K562 (cell line): Measurements from ENCODE around the gene SLC30A10. TPM values are rescaled to one million over a fixed set of nuclear protein-coding genes. Genes with fewer than 3 reads are reported as not detected.

Source experiments
- ARID2 ChIP-seq: fragments of 450-650 bp; IDR thresholded peaks from 2 replicates; pipeline ENCODE4 v1.6.1; 2017; ENCODE audit warnings: antibody characterized with exemption, mild to moderate bottlenecking
- CAMTA2 ChIP-seq: fragments of 250-450 bp; sonication (Bioruptor Pico); conservative IDR thresholded peaks from 2 replicates; pipeline ENCODE4 v1.5.1; 2022
- JUND ChIP-seq, 2 experiments: IDR thresholded peaks; 2 replicates in 1 of 2; 3 replicates in 1 of 2; pipeline ENCODE4 v1.6.1; 2011; ENCODE audit warnings: borderline replicate concordance in 2 of 2, low read depth in 2 of 2, low read length in 2 of 2, improper control_type of control experiment in 1 of 2, missing biosample characterization in 1 of 2, missing genetic modification characterization in 1 of 2, missing genetic modification reagents in 1 of 2
- NRF1 ChIP-seq, 2 experiments: fragments of 450-650 bp; IDR thresholded peaks in 1 of 2; conservative IDR thresholded peaks in 1 of 2; 2 replicates each; pipeline ENCODE4 v1.6.1; 2014; ENCODE audit warnings: mild to moderate bottlenecking in 2 of 2
- SNIP1 ChIP-seq: fragments of 450-650 bp; IDR thresholded peaks from 2 replicates; pipeline ENCODE4 v1.7.1; 2017; ENCODE audit warnings: low read depth, mild to moderate bottlenecking
- TCF7 ChIP-seq: sonication (generic); IDR thresholded peaks from 2 replicates; pipeline ENCODE4 v1.6.1; 2016; ENCODE audit warnings: antibody characterized with exemption, borderline replicate concordance
- U2AF2 ChIP-seq: fragments of 200-400 bp; formaldehyde crosslinking; optimal IDR thresholded peaks from 2 replicates; pipeline ENCODE3; 2017; ENCODE audit warnings: low read depth, mild to moderate bottlenecking, low read length
- polyA plus RNA-seq, 8 experiments: library from polyadenylated mRNA; depleted of rRNA in 4 of 8; stranded (reverse) in 5 of 8; unstranded in 3 of 8; fragments of >200 nt; fragmentation: Nextera tagmentation in 2 of 8; fragmentation: Illumina TruSeq in 1 of 8; extraction: Ambion mirVana in 2 of 8; extraction: Trizol in 1 of 8; gene quantifications; 2 replicates each; pipeline versions ENCODE4 v1.2.1 to v1.2.3, GENCODE V29; 2011 to 2014; ENCODE audit warnings: inconsistent platforms in 1 of 8, missing spikeins in 1 of 8
- total RNA-seq, 7 experiments: library from RNA; depleted of rRNA in 6 of 7; stranded (reverse); fragments of >200 nt in 6 of 7; fragmentation: Illumina TruSeq in 2 of 7; extraction: Trizol in 2 of 7; gene quantifications; 2 replicates each; pipeline versions ENCODE4 v1.2.1 to v1.2.3, GENCODE V29; 2011 to 2021; ENCODE audit warnings: low replicate concordance in 1 of 7
- TF ChIP-seq, protein P1 (sequence below): sonication (generic); formaldehyde crosslinking; IDR thresholded peaks from 2 replicates; pipeline ENCODE4 v1.8.0; 2023; ENCODE audit warnings: mild to moderate bottlenecking, missing genetic modification reagents
- TF ChIP-seq, protein P2 (sequence below), 2 experiments: fragments of 450-650 bp in 1 of 2; sonication (generic) in 1 of 2; formaldehyde crosslinking; conservative IDR thresholded peaks; 2 replicates each; pipeline versions ENCODE4 v1.4.0 to v1.8.1; 2020 to 2022; ENCODE audit warnings: mild to moderate bottlenecking in 1 of 2, missing genetic modification reagents in 1 of 2
- TF ChIP-seq, protein P3 (sequence below): fragments of 450-650 bp; IDR thresholded peaks from 2 replicates; pipeline ENCODE4 v1.6.1; 2016; ENCODE audit warnings: mild to moderate bottlenecking
- TF ChIP-seq, protein P4 (sequence below): fragments of 450-650 bp; IDR thresholded peaks from 2 replicates; pipeline ENCODE4 v1.6.1; 2018; ENCODE audit warnings: mild to moderate bottlenecking, low read depth; ENCODE audit not compliant: partially characterized antibody

The SLC30A10 gene
- total and polyA plus RNA-seq, 9 of the 15 experiments (the other 6 are each of a cell fraction or from before 2014, with no cell fraction given): 2.6 to 11.3 (median 7.1) TPM

DNA sequence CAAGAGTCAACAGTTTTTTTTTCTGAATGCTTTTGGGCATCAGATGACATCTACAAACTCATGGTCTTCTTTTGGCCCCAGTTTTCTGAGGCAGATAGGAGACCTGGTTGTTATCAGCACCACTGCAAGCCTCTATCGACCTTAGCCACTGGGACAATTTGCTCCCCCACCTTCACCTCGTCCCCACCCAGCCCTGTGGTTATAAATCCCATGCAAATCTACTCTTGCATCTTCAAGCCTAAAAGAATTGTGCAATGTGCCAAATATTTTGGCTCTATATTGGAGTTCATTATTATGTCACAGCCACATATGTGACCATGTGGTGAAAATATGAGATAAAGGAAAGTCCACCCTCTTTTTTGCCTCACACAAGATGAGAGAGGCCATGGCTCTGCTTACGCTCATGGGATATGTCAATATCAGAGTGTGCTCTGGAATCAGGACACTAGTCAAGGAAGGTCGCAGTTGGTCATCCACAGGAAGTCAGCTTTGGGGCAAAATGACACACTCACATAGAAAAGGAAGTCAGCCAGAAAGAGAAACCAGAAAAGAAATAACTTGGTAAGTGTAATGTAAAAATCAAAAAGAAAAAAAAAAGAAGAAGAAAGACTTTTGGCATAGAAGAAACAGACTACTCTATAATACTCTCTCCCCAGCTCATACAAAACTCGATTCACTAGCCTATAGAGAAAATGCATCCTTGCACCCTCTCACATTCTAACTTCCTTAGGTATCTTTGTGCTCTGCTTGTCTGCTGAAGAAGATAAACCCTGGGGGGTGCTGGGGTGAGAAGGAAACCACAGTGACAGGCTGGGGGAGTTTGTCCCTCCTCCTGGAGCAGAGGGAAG, 21.2 kb downstream of the SLC30A10 start (continued):
- TF ChIP-seq, protein P1, sequence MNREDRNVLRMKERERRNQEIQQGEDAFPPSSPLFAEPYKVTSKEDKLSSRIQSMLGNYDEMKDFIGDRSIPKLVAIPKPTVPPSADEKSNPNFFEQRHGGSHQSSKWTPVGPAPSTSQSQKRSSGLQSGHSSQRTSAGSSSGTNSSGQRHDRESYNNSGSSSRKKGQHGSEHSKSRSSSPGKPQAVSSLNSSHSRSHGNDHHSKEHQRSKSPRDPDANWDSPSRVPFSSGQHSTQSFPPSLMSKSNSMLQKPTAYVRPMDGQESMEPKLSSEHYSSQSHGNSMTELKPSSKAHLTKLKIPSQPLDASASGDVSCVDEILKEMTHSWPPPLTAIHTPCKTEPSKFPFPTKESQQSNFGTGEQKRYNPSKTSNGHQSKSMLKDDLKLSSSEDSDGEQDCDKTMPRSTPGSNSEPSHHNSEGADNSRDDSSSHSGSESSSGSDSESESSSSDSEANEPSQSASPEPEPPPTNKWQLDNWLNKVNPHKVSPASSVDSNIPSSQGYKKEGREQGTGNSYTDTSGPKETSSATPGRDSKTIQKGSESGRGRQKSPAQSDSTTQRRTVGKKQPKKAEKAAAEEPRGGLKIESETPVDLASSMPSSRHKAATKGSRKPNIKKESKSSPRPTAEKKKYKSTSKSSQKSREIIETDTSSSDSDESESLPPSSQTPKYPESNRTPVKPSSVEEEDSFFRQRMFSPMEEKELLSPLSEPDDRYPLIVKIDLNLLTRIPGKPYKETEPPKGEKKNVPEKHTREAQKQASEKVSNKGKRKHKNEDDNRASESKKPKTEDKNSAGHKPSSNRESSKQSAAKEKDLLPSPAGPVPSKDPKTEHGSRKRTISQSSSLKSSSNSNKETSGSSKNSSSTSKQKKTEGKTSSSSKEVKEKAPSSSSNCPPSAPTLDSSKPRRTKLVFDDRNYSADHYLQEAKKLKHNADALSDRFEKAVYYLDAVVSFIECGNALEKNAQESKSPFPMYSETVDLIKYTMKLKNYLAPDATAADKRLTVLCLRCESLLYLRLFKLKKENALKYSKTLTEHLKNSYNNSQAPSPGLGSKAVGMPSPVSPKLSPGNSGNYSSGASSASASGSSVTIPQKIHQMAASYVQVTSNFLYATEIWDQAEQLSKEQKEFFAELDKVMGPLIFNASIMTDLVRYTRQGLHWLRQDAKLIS (CRISPR knock-in tag): 0 out of 2 replicates have a peak, but pooled peaks have one; percentile 1
- peak; percentile 69; the same call in 1 of the 2 replicates for TF ChIP-seq SNIP1
- peak; percentile 82; the same call in 1 of the 2 replicates for TF ChIP-seq TCF7
- TF ChIP-seq CAMTA2 (CRISPR knock-in tag): no peak
- TF ChIP-seq ARID2: no peak
- TF ChIP-seq, protein P2, sequence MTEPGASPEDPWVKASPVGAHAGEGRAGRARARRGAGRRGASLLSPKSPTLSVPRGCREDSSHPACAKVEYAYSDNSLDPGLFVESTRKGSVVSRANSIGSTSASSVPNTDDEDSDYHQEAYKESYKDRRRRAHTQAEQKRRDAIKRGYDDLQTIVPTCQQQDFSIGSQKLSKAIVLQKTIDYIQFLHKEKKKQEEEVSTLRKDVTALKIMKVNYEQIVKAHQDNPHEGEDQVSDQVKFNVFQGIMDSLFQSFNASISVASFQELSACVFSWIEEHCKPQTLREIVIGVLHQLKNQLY (CRISPR knock-in tag; conservative IDR thresholded peaks at IDR 0.05): 0 out of 4 replicates have a peak, but pooled peaks of 1 of the 2 experiments have one; percentile 37
- TF ChIP-seq, protein P3, sequence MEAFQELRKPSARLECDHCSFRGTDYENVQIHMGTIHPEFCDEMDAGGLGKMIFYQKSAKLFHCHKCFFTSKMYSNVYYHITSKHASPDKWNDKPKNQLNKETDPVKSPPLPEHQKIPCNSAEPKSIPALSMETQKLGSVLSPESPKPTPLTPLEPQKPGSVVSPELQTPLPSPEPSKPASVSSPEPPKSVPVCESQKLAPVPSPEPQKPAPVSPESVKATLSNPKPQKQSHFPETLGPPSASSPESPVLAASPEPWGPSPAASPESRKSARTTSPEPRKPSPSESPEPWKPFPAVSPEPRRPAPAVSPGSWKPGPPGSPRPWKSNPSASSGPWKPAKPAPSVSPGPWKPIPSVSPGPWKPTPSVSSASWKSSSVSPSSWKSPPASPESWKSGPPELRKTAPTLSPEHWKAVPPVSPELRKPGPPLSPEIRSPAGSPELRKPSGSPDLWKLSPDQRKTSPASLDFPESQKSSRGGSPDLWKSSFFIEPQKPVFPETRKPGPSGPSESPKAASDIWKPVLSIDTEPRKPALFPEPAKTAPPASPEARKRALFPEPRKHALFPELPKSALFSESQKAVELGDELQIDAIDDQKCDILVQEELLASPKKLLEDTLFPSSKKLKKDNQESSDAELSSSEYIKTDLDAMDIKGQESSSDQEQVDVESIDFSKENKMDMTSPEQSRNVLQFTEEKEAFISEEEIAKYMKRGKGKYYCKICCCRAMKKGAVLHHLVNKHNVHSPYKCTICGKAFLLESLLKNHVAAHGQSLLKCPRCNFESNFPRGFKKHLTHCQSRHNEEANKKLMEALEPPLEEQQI: peak; percentile 95
- peak in 1 of 2 experiments; percentile 57; a peak in 2 of 4 replicates for TF ChIP-seq NRF1 (conservative IDR thresholded peaks at IDR 0.05 in 1 of 2, IDR thresholded peaks at IDR 0.05 in 1 of 2)
- TF ChIP-seq, protein P4, sequence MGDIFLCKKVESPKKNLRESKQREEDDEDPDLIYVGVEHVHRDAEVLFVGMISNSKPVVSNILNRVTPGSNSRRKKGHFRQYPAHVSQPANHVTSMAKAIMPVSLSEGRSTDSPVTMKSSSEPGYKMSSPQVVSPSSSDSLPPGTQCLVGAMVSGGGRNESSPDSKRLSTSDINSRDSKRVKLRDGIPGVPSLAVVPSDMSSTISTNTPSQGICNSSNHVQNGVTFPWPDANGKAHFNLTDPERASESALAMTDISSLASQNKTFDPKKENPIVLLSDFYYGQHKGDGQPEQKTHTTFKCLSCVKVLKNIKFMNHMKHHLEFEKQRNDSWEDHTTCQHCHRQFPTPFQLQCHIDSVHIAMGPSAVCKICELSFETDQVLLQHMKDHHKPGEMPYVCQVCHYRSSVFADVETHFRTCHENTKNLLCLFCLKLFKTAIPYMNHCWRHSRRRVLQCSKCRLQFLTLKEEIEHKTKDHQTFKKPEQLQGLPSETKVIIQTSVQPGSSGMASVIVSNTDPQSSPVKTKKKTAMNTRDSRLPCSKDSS: no peak
- peak; percentile 82 for TF ChIP-seq JUND (IDR thresholded peaks at IDR 0.05; ENCODE audit: borderline replicate concordance, low read depth, low read length)
- no peak; the same call in 1 of the 3 replicates for TF ChIP-seq JUND (tag; IDR thresholded peaks at IDR 0.05; ENCODE audit: borderline replicate concordance, low read depth, low read length)
- no peak for TF ChIP-seq U2AF2
